HFF-Myc (cell line): ENCODE data around the gene VSTM4.

Experiments
- DNase-seq: peaks from one replicate; pipeline ENCODE4 v3.0.0-alpha.2; 2011; ENCODE audit warnings: low read depth; ENCODE audit errors: extremely low read depth
- H3K4me3 ChIP-seq: replicated peaks from 2 replicates; pipeline ENCODE4 v1.5.1; 2011; ENCODE audit warnings: low read depth, mild to moderate bottlenecking, control low read depth, low read length
- CTCF ChIP-seq: IDR thresholded peaks from 2 replicates; pipeline ENCODE4 v1.5.1; 2012; ENCODE audit warnings: mild to moderate bottlenecking, low read depth, low read length, control low read depth; ENCODE audit errors: missing control alignments

The VSTM4 gene

GRCh38 chr10:49070701-49071100 lies 44.6 kb downstream of the VSTM4 start:
- H3K4me3 ChIP-seq = no peak overlapping the region
- TF ChIP-seq CTCF = no peak
- no peak for DNase-seq

GRCh38 chr10:49068672-49069217 lies 46.6 kb downstream of the VSTM4 start:
- H3K4me3 ChIP-seq = no peak overlapping the region
- no peak for TF ChIP-seq CTCF
- no peak for DNase-seq

DNA sequence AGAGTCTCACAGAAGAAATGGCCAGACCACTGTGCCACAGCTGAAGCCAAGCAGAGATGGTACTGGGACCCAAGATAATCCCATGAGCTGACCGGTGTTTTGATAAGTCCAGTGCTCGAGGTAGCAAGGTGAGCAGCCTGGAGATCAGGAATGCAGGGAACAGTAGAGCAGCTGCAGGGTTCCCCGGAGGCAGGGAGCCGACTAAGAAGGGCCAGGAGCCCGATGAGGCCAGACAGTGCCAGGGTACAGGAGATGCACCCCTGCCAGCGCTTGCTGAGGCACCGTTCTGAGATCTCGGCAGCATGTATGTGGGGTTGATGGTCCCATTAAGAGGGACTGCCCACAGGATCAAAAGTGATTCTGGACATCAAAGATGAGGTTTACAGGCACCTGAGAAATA lies 47.1 kb downstream of the VSTM4 start:
- no peak overlapping the region for H3K4me3 ChIP-seq
- TF ChIP-seq CTCF = no peak
- DNase-seq = no peak

- H3K4me3 ChIP-seq = no peak overlapping the region
- DNase-seq = no peak
- TF ChIP-seq CTCF = no peak
Measured at GRCh38 chr10:49066944-49067730, 48.2 kb downstream of the VSTM4 start.

DNA sequence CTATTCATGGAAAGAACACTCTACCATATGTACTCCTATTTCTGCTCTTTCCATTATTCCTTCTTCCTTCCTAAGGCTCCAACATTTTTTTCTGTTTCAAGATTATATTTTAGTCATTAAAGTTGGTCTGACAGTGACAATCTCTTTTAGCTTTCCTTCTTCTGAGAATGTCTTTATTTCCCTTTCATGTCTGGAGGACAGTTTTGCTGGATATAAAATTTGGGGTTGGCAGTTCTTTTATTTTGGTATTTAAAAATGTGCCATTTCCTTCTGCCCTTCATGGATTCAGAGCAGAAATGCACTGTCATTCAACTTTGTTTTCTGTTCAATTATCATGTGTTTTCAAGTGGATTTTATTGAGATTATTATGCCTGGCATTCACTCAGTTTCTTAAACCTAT lies 53.1 kb downstream of the VSTM4 start:
- no peak for TF ChIP-seq CTCF
- no peak for DNase-seq
- no peak overlapping the region for H3K4me3 ChIP-seq

- DNase-seq = no peak
- no peak overlapping the region for H3K4me3 ChIP-seq
- TF ChIP-seq CTCF = no peak
Measured at GRCh38 chr10:49061667-49062066, 53.7 kb downstream of the VSTM4 start.
